Measurements from ENCODE around the gene PPP1R15B.
"Not testable (repeated sequence)": the region's sequence is repeated elsewhere in the genome, so short reads cannot be mapped to it uniquely, and the experiment has no call there.

Gene PPP1R15B

DNA sequence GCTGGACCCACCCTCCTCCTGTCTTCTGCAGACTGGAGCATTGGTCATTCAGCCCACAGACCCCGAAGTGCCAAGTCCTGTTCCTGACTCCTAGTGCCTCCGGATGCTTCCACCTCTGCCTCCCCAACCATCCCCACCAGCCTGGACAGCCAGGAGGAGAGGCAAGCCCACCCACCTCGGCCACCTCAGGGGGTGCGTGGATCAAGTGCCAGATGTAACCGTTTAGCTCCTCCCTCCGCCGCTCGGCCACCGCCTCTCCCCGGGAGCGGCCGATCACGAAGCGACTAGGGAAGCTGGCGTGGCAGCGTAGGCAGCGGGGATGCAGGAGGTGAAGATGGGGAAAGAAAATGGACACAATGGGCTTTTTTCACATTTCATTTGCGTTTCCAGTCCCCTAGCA lies 18.1 kb upstream of the PPP1R15B start:
- peaks cover 43% of the 10 kb centered on the region for H3K36me3 ChIP-seq (ENCODE audit: control insufficient read depth, insufficient read depth, low read length)
- H3K4me1 ChIP-seq (ENCODE audit: control insufficient read depth, insufficient read depth, low read length) = no peaks in the 10 kb centered on the region
- H3K27me3 ChIP-seq (ENCODE audit: control insufficient read depth, insufficient read depth, low read length) = no peaks in the 10 kb centered on the region
- no peak overlapping the region for H3K4me3 ChIP-seq (ENCODE audit: low read depth, low read length)
- no peak overlapping the region for H3K27ac ChIP-seq (ENCODE audit: low read depth, low read length)
- no peak overlapping the region for H3K9ac ChIP-seq (ENCODE audit: low read depth, low read length)
- H3K9me3 ChIP-seq (ENCODE audit: control insufficient read depth, insufficient read depth, low read length) = no peaks in the 10 kb centered on the region

DNA sequence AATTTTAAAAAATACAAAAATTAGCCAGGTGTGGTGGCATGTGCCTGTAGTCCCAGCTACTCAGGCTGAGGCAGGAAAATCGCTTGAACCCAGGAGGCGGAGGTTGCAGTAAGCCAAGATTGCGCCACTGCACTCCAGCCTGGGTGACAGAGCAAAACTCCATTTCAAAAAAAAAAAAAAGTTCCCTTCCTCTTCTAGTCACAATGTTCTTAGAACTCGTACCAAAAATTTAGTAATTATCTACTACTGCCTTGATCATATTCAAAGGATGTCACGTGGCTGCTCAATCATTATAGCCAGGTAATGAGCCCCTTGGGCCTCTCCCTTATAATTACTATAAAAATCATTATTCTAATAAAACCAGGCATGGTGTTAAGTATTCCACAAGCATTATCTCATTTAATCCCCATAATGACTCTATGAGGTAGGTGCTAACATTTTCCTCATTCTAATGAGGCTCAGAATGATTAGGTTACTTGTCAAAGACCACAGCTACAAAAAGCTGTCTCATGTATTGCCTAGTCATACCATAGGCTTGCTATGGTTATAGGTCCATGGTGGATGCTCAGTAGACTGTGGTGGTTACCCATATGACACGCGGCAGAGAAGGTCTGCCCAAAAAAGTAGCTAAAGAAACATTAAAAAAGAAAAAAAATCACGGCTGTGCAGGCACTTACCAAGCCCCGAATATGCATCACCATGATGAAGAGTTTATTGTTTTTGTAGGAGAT lies 15.5 kb upstream of the PPP1R15B start:
- peaks cover 26% of the 10 kb centered on the region for H3K36me3 ChIP-seq (ENCODE audit: control insufficient read depth, insufficient read depth, low read length)
- no peaks in the 10 kb centered on the region for H3K4me1 ChIP-seq (ENCODE audit: control insufficient read depth, insufficient read depth, low read length)
- no peaks in the 10 kb centered on the region for H3K9me3 ChIP-seq (ENCODE audit: control insufficient read depth, insufficient read depth, low read length)
- no peak overlapping the region for H3K4me3 ChIP-seq (ENCODE audit: low read depth, low read length)
- H3K27me3 ChIP-seq (ENCODE audit: control insufficient read depth, insufficient read depth, low read length) = no peaks in the 10 kb centered on the region
- no peak overlapping the region for H3K9ac ChIP-seq (ENCODE audit: low read depth, low read length)
- H3K27ac ChIP-seq (ENCODE audit: low read depth, low read length) = no peak overlapping the region

DNA sequence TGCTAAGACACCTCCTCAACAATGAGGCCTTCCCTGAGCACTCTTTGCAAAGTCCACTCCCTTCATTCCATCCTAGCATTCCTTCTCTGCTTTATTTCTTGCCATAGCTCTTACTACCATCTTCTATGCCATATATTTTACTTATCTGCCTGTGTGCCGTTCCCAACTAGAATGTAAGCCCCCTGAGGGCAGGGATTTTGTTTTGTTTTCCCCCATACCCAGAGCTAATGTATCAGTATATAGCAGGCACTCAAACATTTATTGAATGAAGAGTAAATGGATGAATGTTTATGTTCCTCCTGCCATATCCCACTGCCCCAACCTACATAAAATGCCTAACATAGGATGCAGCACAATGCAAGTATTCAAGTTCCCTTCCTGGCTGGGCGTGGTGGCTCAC lies 14.9 kb upstream of the PPP1R15B start:
- Histone ChIP-seq H3K4me3 (ENCODE audit: low read depth, low read length) (no peak overlapping the region), H3K27ac (ENCODE audit: low read depth, low read length) (no peak overlapping the region), H3K27me3 (ENCODE audit: control insufficient read depth, insufficient read depth, low read length) (no peaks in the 10 kb centered on the region), H3K4me1 (ENCODE audit: control insufficient read depth, insufficient read depth, low read length) (no peaks in the 10 kb centered on the region), H3K36me3 (ENCODE audit: control insufficient read depth, insufficient read depth, low read length) (peaks cover 20% of the 10 kb centered on the region), H3K9ac (ENCODE audit: low read depth, low read length) (no peak overlapping the region), H3K9me3 (ENCODE audit: control insufficient read depth, insufficient read depth, low read length) (no peaks in the 10 kb centered on the region)

DNA sequence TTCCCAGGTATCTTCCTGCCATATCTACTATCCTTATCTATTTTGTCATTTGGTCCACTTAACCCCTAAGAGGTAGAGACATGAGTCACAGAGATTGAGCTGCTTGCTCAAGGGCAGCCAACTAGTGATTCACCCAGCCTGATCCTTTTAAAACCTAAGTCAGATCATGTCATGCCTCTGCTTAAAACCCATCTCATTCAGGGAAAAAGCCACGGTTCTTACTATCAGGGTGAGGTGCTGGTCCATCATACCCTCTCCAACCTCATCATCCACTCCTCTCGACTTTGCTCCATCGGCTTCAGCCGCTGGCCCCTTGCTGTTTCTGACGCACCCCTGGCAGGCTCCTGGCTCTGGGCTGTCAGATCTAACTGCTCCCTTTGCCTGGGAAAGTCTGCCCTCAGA lies 14.4 kb upstream of the PPP1R15B start:
- Histone ChIP-seq H3K27ac (ENCODE audit: low read depth, low read length) (no peak overlapping the region), H3K9ac (ENCODE audit: low read depth, low read length) (no peak overlapping the region)

DNA sequence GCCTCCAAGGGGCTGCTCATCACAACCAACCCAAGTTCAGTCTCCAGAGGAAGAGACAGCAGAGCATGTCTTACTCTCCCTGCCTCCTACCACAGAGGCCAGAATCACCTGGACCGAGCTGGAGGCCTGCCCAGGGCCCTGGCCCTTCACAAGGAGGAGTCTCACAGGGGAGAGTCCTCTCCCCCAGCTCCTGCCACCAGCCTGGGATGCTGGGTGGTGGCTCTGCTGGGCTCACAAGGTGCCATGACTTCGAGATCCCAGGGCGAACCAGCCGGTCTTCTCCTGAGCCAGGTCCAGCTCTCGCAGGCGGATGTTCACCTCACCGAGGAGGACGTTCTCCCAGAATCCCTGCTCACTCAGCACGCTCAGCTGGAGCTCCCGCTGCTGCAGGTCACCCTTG lies 13.0 kb upstream of the PPP1R15B start:
- H3K9ac ChIP-seq (ENCODE audit: low read depth, low read length) = no peak overlapping the region
- H3K27ac ChIP-seq (ENCODE audit: low read depth, low read length) = no peak overlapping the region
- H3K9me3 ChIP-seq (ENCODE audit: control insufficient read depth, insufficient read depth, low read length) = no peaks in the 10 kb centered on the region
- no peak overlapping the region for H3K4me3 ChIP-seq (ENCODE audit: low read depth, low read length)
- peaks cover 9% of the 10 kb centered on the region for H3K4me1 ChIP-seq (ENCODE audit: control insufficient read depth, insufficient read depth, low read length)
- peaks cover 19% of the 10 kb centered on the region; the same call in 1 of the 2 replicates for H3K36me3 ChIP-seq (ENCODE audit: control insufficient read depth, insufficient read depth, low read length)
- H3K27me3 ChIP-seq (ENCODE audit: control insufficient read depth, insufficient read depth, low read length) = no peaks in the 10 kb centered on the region

More for the DNA sequence above, 14.4 kb upstream of the PPP1R15B start:
- no peaks in the 10 kb centered on the region for H3K4me1 ChIP-seq (ENCODE audit: control insufficient read depth, insufficient read depth, low read length)
- no peak overlapping the region for H3K4me3 ChIP-seq (ENCODE audit: low read depth, low read length)
- no peaks in the 10 kb centered on the region for H3K9me3 ChIP-seq (ENCODE audit: control insufficient read depth, insufficient read depth, low read length)
- no peaks in the 10 kb centered on the region for H3K27me3 ChIP-seq (ENCODE audit: control insufficient read depth, insufficient read depth, low read length)
- H3K36me3 ChIP-seq (ENCODE audit: control insufficient read depth, insufficient read depth, low read length) = peaks cover 19% of the 10 kb centered on the region; the same call in 1 of the 2 replicates

DNA sequence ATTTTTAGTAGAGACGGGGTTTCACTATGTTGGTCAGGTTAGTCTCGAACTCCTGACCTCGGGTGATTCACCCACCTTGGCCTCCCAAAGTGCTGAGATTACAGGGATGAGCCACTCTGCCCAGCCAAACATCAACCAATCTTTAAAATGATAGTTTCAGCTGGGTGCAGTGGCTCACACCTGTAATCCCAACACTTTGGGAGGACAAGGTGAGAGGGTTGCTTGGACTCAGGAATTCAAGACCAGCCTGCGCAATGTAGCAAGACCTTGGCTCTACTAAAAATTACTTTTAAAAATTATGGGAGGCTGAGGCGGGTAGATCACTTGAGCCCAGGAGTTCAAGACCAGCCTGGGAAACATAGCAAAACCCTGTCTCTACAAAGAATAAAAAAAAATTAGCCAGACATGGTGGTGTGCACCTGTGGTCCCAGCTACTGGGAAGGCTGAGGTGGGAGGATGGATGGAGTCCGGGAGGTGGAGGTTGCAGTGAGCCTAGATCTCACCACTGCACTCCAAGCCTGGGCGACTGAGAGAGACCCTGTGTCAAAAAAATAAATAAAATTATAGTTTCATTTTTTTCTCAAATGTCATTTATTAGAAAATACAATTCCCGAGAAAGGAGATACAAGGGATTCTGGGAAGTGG lies 10.6 kb upstream of the PPP1R15B start:
- Histone ChIP-seq H3K36me3 (ENCODE audit: control insufficient read depth, insufficient read depth, low read length) (peaks cover 11% of the 10 kb centered on the region; the same call in 1 of the 2 replicates), H3K4me1 (ENCODE audit: control insufficient read depth, insufficient read depth, low read length) (peaks cover 14% of the 10 kb centered on the region)
- H3K27ac ChIP-seq (ENCODE audit: low read depth, low read length); H3K9me3 ChIP-seq (ENCODE audit: control insufficient read depth, insufficient read depth, low read length); H3K9ac ChIP-seq (ENCODE audit: low read depth, low read length); H3K27me3 ChIP-seq (ENCODE audit: control insufficient read depth, insufficient read depth, low read length); H3K4me3 ChIP-seq (ENCODE audit: low read depth, low read length): not testable (repeated sequence)

DNA sequence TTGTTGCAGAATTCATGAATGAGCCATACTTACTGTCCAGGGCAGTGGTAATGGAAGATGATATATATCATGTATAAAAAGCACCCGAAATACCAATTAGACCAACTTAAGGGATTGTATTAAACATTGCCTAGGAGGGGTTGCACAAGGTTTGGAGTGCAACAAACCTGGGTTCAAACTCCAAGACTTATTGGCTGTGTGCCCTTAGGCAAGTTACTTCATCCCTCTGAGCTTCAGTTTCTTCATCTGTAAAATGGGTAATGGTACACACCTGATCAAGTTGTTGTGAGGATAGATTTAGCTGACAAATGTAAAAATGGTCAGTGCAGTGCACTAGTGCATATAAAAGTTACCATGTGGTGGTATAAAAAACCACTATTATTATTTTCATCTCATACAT lies 9.8 kb upstream of the PPP1R15B start:
- Histone ChIP-seq H3K9me3 (ENCODE audit: control insufficient read depth, insufficient read depth, low read length) (no peaks in the 10 kb centered on the region), H3K27ac (ENCODE audit: low read depth, low read length) (no peak overlapping the region), H3K4me1 (ENCODE audit: control insufficient read depth, insufficient read depth, low read length) (peaks cover 17% of the 10 kb centered on the region), H3K9ac (ENCODE audit: low read depth, low read length) (no peak overlapping the region), H3K27me3 (ENCODE audit: control insufficient read depth, insufficient read depth, low read length) (no peaks in the 10 kb centered on the region), H3K4me3 (ENCODE audit: low read depth, low read length) (no peak overlapping the region), H3K36me3 (ENCODE audit: control insufficient read depth, insufficient read depth, low read length) (peaks cover 9% of the 10 kb centered on the region; the same call in 1 of the 2 replicates)

DNA sequence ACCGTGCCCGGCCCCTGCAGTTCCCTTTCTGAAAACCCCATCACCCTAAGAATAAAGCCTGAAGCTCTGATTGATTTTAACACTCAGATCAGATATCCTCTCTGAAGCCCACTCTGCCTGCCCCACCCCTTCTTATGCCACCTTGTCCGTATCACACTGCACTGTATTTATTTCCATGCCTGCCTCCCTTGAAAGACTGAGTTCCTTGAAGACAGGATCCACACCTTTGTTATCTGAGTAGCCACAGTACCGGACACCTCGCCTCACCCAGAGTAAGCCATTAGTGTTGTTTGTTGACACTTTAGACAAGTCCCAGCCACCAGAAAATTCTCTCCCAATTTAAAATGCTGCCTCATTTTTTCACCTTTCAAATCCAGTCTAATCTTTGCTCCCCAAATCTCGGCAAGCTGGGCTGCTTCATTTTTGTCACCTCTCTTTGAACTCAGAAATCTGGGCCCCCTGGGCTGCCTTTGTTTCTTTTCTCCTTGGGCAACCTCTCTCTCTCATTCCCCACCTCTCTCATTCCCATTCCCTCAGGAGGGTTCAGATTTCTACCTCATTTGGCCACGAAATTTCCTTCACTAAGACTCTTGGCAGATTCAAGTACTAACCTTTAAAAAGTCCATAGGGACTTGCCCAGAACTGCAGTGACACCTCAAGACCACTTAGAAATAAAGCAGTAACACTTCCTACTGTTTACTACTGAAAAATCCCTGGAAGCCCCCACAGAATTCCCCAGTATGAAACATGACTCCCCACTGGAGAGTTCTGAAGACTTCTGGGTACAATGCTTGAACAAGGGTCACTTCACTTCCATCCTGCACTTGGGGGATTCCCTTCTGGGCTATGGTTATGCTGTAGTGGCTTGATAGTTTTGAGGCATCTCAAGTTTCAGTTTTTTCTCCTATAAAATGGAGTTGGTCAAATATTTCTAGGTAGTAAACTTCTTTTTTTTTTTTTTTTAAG lies 8.7 kb upstream of the PPP1R15B start:
- peak overlapping the region; percentile 7 for H3K27ac ChIP-seq (ENCODE audit: low read depth, low read length)
- H3K4me1 ChIP-seq (ENCODE audit: control insufficient read depth, insufficient read depth, low read length) = peaks cover 17% of the 10 kb centered on the region
- H3K9me3 ChIP-seq (ENCODE audit: control insufficient read depth, insufficient read depth, low read length) = no peaks in the 10 kb centered on the region
- H3K27me3 ChIP-seq (ENCODE audit: control insufficient read depth, insufficient read depth, low read length) = no peaks in the 10 kb centered on the region
- no peak overlapping the region for H3K9ac ChIP-seq (ENCODE audit: low read depth, low read length)
- H3K4me3 ChIP-seq (ENCODE audit: low read depth, low read length) = no peak overlapping the region
- peaks cover 4% of the 10 kb centered on the region; the same call in 1 of the 2 replicates for H3K36me3 ChIP-seq (ENCODE audit: control insufficient read depth, insufficient read depth, low read length)

DNA sequence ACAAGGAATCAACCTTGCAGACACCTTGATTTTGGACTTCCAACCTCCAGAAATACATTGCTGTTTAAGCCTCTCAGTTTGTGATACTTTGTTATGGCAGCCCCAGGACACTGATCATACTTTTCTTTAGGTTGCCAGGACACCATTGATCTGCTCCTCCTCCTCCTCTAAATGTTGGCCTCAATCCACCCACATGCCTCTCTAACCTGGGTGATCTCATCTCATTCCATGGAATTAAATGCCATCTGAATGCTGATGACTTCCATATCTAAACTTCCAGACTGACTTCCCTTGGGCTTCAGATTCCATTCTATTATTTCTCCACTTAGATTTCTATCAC lies 7.4 kb upstream of the PPP1R15B start:
- H3K27ac ChIP-seq (ENCODE audit: low read depth, low read length) = no peak overlapping the region
- H3K36me3 ChIP-seq (ENCODE audit: control insufficient read depth, insufficient read depth, low read length) = no peaks in the 10 kb centered on the region
- no peaks in the 10 kb centered on the region for H3K9me3 ChIP-seq (ENCODE audit: control insufficient read depth, insufficient read depth, low read length)
- H3K27me3 ChIP-seq (ENCODE audit: control insufficient read depth, insufficient read depth, low read length) = no peaks in the 10 kb centered on the region
- peaks cover 17% of the 10 kb centered on the region for H3K4me1 ChIP-seq (ENCODE audit: control insufficient read depth, insufficient read depth, low read length)
- H3K4me3 ChIP-seq (ENCODE audit: low read depth, low read length) = no peak overlapping the region
- no peak overlapping the region for H3K9ac ChIP-seq (ENCODE audit: low read depth, low read length)

DNA sequence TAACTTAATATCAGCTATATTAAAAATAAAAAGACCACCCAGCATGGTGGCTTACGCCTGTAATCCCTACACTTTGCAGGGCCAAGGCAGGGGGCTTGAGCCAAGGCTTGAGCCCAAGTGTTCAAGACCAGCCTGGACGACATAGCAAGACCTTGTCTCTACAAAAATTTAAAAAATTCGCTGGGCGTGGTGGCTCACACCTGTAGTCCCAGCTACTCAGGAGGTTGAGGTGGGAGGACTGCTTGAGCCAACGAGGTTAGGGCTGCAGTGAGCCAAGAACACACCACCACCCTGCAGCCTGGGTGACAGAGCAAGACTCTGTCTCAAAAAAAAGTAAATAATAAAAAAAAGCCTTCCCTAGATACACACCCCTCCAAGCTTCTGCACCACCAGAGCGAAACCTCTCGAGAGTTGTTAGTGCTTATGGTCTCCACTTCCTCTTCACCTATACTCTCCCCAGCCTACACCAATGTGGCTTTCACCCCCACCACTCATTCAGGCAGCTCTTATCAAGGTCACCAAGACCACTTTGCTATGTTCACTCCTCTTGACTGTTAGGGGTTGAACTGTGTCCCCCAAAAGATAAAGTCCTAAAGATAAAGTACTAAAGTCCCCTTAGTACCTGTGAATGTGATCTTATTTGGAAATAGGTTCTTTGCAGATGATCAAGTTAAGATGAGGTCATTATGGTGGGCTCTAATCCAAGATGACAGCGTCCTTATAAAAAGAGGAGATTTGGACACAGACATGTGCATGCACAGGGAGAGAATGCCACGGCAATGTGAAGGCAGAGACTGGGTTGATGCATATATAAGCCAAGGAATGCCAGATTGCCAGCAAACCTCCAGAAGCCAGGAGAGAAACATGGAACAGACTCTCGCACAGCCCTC lies 6.8 kb upstream of the PPP1R15B start:
- Histone ChIP-seq H3K4me3 (ENCODE audit: low read depth, low read length) (no peak overlapping the region), H3K27me3 (ENCODE audit: control insufficient read depth, insufficient read depth, low read length) (no peaks in the 10 kb centered on the region), H3K4me1 (ENCODE audit: control insufficient read depth, insufficient read depth, low read length) (peaks cover 17% of the 10 kb centered on the region), H3K9me3 (ENCODE audit: control insufficient read depth, insufficient read depth, low read length) (no peaks in the 10 kb centered on the region), H3K36me3 (ENCODE audit: control insufficient read depth, insufficient read depth, low read length) (no peaks in the 10 kb centered on the region), H3K9ac (ENCODE audit: low read depth, low read length) (no peak overlapping the region), H3K27ac (ENCODE audit: low read depth, low read length) (no peak overlapping the region)
